Activated CD8-positive, alpha-beta T cell treated with anti-CD3 and anti-CD28 coated beads for 36 hours (primary cell): ENCODE results near the gene MAP4K3. TPM values are rescaled to one million over a fixed set of nuclear protein-coding genes. Genes with fewer than 3 reads are reported as not detected.

Experiments used
- ATAC-seq: fragments of 200-7000 bp; cut with Tn5 transposase; one replicate; pipeline ENCODE4 v1.10.0; 2021; ENCODE audit warnings: mild to moderate bottlenecking, moderate library complexity
- CTCF ChIA-PET: fragments of 350-600 bp; sonication (Branson Sonifier 250); formaldehyde crosslinking; loops from one replicate; lab custom pipeline; 2021; ENCODE audit warnings: antibody characterized with exemption; lab: Charles Lee
- POLR2A ChIA-PET: fragments of 350-600 bp; sonication (Branson Sonifier 250); formaldehyde crosslinking; loops from one replicate; lab custom pipeline; 2021; ENCODE audit warnings: antibody characterized with exemption; lab: Charles Lee
- DNase-seq: peaks from one replicate; pipeline ENCODE4 v3.0.0-alpha.2; 2020
- H3K27ac Mint-ChIP-seq: one replicate; pipeline ENCODE4 v1.8.0; 2021; ENCODE audit warnings: mild to moderate bottlenecking, mixed read lengths
- H3K27me3 Mint-ChIP-seq: one replicate; pipeline ENCODE4 v1.8.0; 2021; ENCODE audit warnings: mixed read lengths
- H3K36me3 Mint-ChIP-seq: one replicate; pipeline ENCODE4 v1.8.0; 2021; ENCODE audit warnings: low read depth, mixed read lengths
- H3K4me1 Mint-ChIP-seq: one replicate; pipeline ENCODE4 v1.8.0; 2021; ENCODE audit warnings: low read depth, mixed read lengths
- H3K4me3 Mint-ChIP-seq: one replicate; pipeline ENCODE4 v1.8.0; 2021; ENCODE audit warnings: mild to moderate bottlenecking, moderate library complexity, mixed read lengths
- H3K9me3 Mint-ChIP-seq: one replicate; pipeline ENCODE4 v1.8.0; 2021; ENCODE audit warnings: mixed read lengths
- intact Hi-C: fragments of 100-400 bp; cut with micrococcal nuclease; formaldehyde crosslinking; loops from one replicate; pipeline ENCODE4 v1.10.0; 2022
- total RNA-seq, 2 experiments: library from RNA; stranded (reverse); gene quantifications; one replicate each; pipeline ENCODE4 v1.2.3, GENCODE V29; 2021
- TF ChIP-seq, protein P1 (sequence below): fragments of 200-600 bp; IDR thresholded peaks from one replicate; pipeline ENCODE4 v1.8.0; 2022; ENCODE audit warnings: antibody characterized with exemption, mild to moderate bottlenecking

MAP4K3 gene
- total RNA-seq, 2 experiments from 2014 or later = 6.5 to 12.5 TPM

DNA sequence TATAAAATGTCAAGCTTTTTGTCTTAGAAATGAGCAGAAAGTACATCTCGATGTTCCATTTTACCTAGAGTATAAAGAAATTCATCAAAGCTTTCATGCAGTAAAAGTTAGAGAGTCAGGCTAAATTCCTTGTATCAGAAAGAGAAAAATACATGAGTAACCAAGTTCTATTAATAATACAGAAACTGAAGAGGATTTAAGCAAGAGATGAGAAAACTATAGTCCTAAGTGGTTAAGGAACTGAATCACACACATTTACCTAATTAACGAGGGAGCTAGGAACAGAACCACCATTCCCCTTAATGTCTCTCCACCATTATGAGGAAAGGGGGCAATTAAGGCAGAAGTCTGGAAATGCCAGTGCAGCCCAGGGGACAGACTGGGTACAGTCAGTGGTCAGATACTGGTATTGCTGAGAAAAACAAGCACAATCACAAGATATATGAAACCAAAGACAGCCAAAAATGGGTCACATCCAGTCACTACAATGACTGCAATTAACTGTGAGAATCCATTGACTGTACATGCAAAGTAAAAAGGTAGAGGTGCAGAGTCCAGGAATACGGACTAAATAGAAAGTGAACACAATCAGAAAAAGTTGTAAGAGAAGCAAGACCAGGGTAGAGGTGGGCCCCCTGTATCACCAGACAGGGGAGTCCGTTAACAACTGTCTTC is 23.9 kb downstream of the MAP4K3 start:
- peak; percentile 17 for ATAC-seq
- Mint-ChIP-seq H3K27me3 (no peaks in the 10 kb centered on the region), H3K4me3 (no peak overlapping the region), H3K36me3 (no peaks in the 10 kb centered on the region), H3K27ac (no peak overlapping the region), H3K9me3 (no peaks in the 10 kb centered on the region), H3K4me1 (peaks cover 41% of the 10 kb centered on the region)
- TF ChIP-seq, protein P1, sequence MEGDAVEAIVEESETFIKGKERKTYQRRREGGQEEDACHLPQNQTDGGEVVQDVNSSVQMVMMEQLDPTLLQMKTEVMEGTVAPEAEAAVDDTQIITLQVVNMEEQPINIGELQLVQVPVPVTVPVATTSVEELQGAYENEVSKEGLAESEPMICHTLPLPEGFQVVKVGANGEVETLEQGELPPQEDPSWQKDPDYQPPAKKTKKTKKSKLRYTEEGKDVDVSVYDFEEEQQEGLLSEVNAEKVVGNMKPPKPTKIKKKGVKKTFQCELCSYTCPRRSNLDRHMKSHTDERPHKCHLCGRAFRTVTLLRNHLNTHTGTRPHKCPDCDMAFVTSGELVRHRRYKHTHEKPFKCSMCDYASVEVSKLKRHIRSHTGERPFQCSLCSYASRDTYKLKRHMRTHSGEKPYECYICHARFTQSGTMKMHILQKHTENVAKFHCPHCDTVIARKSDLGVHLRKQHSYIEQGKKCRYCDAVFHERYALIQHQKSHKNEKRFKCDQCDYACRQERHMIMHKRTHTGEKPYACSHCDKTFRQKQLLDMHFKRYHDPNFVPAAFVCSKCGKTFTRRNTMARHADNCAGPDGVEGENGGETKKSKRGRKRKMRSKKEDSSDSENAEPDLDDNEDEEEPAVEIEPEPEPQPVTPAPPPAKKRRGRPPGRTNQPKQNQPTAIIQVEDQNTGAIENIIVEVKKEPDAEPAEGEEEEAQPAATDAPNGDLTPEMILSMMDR = no peak
- DNase-seq = no peak
- POLR2A ChIA-PET = interaction anchor here (1.5 kb wide), 1 partner anchor 18 kb away, joined by 4 read pairs; no protein-coding TSS in a partner anchor
- intact Hi-C loops = no loop called here
- CTCF ChIA-PET = interaction anchor here (1.1 to 1.2 kb wide), 2 partner anchors 13 to 35 kb away, joined by 3 read pairs; no protein-coding TSS in a partner anchor

DNA sequence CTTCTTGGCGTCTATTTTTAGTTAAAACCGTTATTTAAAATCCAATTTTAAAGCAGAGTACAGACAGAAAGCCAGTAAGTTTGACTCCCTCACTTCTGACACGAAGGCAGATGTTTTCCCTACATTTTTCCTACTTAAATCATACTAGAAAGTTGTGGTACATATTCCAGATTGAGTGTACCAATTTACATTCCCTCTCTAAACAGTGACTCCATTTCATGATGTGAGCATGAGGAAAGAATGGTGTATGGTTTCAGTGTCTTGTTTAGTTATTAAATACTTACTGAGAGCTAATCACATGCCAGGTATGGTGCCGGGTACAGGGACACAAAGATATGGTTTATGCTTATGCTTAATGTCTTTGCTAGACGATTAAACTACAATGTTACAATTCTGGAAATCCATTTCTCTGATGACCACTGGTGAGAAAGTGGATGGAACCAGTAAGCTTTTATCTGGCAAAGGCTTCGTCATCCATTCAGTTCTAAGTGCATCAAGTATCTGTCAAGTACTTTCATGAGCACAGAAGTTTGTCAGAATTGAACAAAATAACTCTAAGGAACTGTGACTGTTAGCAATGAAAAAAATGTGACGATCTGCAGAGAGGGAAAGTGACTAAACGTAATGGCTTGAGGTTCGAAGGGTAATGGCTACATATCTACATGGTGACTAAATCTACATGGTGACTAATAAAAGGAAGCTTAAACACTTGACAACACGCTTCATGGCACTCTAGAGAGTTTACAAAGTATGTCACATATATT is 25.7 kb downstream of the MAP4K3 start:
- Mint-ChIP-seq H3K9me3 (no peaks in the 10 kb centered on the region), H3K4me3 (no peak overlapping the region), H3K4me1 (peaks cover 51% of the 10 kb centered on the region), H3K27ac (no peak overlapping the region), H3K36me3 (no peaks in the 10 kb centered on the region), H3K27me3 (no peaks in the 10 kb centered on the region)
- intact Hi-C loops = no loop called here
- TF ChIP-seq, protein P1 = no peak
- ATAC-seq (peak; percentile 53), DNase-seq (no peak)
- ChIA-PET CTCF (interaction anchor here (1.4 to 2.4 kb wide), 2 partner anchors 32 to 67 kb away, joined by 3 to 6 read pairs; no protein-coding TSS in a partner anchor), POLR2A (interaction anchor here (1.5 kb wide), 1 partner anchor 20 kb away, joined by 4 read pairs; no protein-coding TSS in a partner anchor)

DNA sequence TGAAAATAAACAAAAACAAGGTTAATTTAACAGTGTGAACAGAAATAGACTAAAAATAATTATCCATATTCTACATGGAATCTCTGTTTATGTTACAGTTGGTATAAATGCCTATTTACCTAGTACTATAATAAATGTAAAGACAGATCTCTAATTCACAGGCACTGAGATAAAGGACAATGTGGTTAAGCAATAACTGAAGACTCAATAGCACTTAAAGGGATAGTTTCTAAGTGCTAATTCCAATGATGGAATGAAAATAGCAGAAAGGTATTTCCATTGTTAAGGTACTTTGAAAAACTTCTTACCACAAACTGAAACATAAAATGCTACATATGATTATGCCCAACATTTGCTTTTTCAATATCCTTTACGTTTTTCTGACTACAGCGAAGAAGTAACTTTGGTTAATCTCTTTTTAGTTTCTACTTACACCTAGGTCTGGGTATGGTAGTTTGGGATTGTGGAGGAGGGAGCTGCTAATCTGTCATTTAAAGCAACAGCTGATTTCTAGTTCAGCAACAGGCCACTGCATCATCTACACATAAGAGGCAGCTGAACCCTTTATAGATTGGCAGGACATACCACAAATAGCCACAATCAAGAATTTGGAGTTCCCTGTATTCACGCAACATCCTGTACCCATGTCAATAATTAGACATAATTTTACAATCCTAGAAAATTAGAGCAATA is 27.2 kb downstream of the MAP4K3 start:
- no peak overlapping the region for H3K4me3 Mint-ChIP-seq
- no peak for ATAC-seq
- ChIA-PET CTCF (interaction anchor here (2.4 kb wide), 1 partner anchor 30 kb away, joined by 6 read pairs; no protein-coding TSS in a partner anchor), POLR2A (interaction anchor here (0.6 kb wide), 1 partner anchor 60 kb away, joined by 3 read pairs; no protein-coding TSS in a partner anchor)
- no peak overlapping the region for H3K27ac Mint-ChIP-seq
- H3K9me3 Mint-ChIP-seq = no peaks in the 10 kb centered on the region
- H3K4me1 Mint-ChIP-seq = peaks cover 62% of the 10 kb centered on the region
- no peaks in the 10 kb centered on the region for H3K36me3 Mint-ChIP-seq
- TF ChIP-seq, protein P1 = no peak
- H3K27me3 Mint-ChIP-seq = no peaks in the 10 kb centered on the region
- intact Hi-C loops = no loop called here
- DNase-seq = no peak

DNA sequence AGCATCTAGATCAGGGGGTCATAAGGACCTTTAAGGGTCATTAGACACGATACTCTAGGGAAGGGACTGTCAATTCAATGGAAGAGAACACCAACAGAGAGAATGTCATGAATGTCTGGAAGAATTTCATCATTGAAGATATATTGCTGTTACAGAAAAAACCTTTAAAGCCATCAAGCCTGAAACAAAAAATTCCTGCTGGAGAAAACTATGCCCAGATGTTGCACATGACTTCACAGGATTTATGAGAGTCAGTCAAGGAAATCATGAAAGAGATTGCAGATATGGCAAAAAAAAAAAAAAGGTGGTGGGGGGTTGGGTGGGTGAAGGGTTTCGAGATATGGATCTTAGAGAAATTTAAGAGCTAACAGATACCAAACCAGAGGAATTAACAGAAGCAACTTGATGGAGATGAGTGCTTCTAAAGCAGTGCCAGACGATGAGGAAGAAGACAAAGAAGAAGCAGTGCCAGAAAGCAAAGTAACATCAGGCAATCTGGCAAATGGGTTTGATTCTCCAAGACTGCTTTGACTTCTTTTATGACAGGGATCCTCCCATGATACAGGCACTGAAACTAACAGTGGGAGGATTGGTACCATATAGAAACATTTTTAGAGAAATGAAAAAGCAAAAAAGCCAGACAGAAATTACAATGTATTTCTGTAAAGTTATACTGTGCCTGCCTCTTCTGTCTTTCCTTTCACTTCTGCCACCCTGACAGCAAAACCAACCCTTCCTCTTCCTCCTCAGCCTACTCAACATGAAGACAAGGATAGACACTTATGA is 28.5 kb downstream of the MAP4K3 start:
- Mint-ChIP-seq H3K4me3 (no peak overlapping the region), H3K27ac (peak overlapping the region; percentile 2), H3K4me1 (peaks cover 61% of the 10 kb centered on the region), H3K27me3 (no peaks in the 10 kb centered on the region), H3K9me3 (no peaks in the 10 kb centered on the region), H3K36me3 (no peaks in the 10 kb centered on the region)
- TF ChIP-seq, protein P1 = no peak
- ATAC-seq (peak; percentile 42), DNase-seq (no peak)
- CTCF ChIA-PET = no interaction called here
- POLR2A ChIA-PET = interaction anchor here (0.6 to 0.7 kb wide), 2 partner anchors 61 to 1116 kb away, joined by 3 read pairs; no protein-coding TSS in a partner anchor
- intact Hi-C loops = no loop called here
